Bronchial epithelial cell (primary cell): ENCODE results near the gene LAMP1. TPM values are rescaled to one million over a fixed set of nuclear protein-coding genes. Genes with fewer than 3 reads are reported as not detected.

ENCODE experiments used
- DNase-seq: peaks from one replicate; pipeline ENCODE4 v3.0.0-alpha.2; 2010; ENCODE audit warnings: low read depth
- FAIRE-seq: peaks from 2 replicates; lab custom pipeline; 2011; peaks lifted over from hg19 to GRCh38; lab: Jason Lieb, UNC
- H3K27me3 ChIP-seq: 2 replicates; pipeline ENCODE4 v1.5.1; 2011; ENCODE audit warnings: low read length; ENCODE audit not compliant: control insufficient read depth, insufficient read depth
- H3K36me3 ChIP-seq: 2 replicates; pipeline ENCODE4 v1.5.1; 2011; ENCODE audit warnings: low read length; ENCODE audit not compliant: control insufficient read depth, insufficient read depth
- H3K4me3 ChIP-seq: 2 replicates; pipeline ENCODE4 v1.5.1; 2011; ENCODE audit warnings: mild to moderate bottlenecking, low read depth, low read length, control low read depth
- CTCF ChIP-seq: IDR thresholded peaks from 2 replicates; pipeline ENCODE4 v1.5.1; 2011; ENCODE audit warnings: mild to moderate bottlenecking, moderate library complexity, low read length, control low read depth, inconsistent platforms; ENCODE audit not compliant: insufficient read depth, severe bottlenecking
- total RNA-seq: library from RNA; depleted of rRNA; stranded (reverse); fragments of >200 nt; gene quantifications from 2 replicates; pipeline ENCODE4 v1.2.1, GENCODE V29; 2014

The LAMP1 gene
- total RNA-seq, 1 donor from 2014 or later = 286 TPM

- FAIRE-seq = no peak
- TF ChIP-seq CTCF = no peak
- Histone ChIP-seq H3K4me3 (no peak overlapping the region), H3K36me3 (no peaks in the 10 kb centered on the region), H3K27me3 (no peaks in the 10 kb centered on the region)
- no peak for DNase-seq
Observed at GRCh38 chr13:113292021-113292862, 4.8 kb upstream of the LAMP1 start.

GRCh38 chr13:113293686-113294085 is 3.4 kb upstream of the LAMP1 start:
- H3K27me3 ChIP-seq = no peaks in the 10 kb centered on the region
- no peak for DNase-seq
- no peak for TF ChIP-seq CTCF
- FAIRE-seq = no peak
- H3K4me3 ChIP-seq = no peak overlapping the region
- no peaks in the 10 kb centered on the region for H3K36me3 ChIP-seq

- no peak for FAIRE-seq
- DNase-seq = no peak
- no peaks in the 10 kb centered on the region for H3K36me3 ChIP-seq
- no peaks in the 10 kb centered on the region for H3K27me3 ChIP-seq
- H3K4me3 ChIP-seq = no peak overlapping the region
- TF ChIP-seq CTCF = no peak
Observed at GRCh38 chr13:113295776-113296175, 1.3 kb upstream of the LAMP1 start.

GRCh38 chr13:113297370-113298042 is 467 bp downstream of the LAMP1 start:
- DNase-seq = peak; percentile 26
- no peak for TF ChIP-seq CTCF
- peaks cover 1% of the 10 kb centered on the region for H3K36me3 ChIP-seq
- H3K4me3 ChIP-seq = peak overlapping the region; percentile 93
- FAIRE-seq = no peak
- no peaks in the 10 kb centered on the region for H3K27me3 ChIP-seq

GRCh38 chr13:113298043-113298945 is 1.3 kb downstream of the LAMP1 start:
- Histone ChIP-seq H3K4me3 (peak overlapping the region; percentile 93), H3K36me3 (peaks cover 1% of the 10 kb centered on the region), H3K27me3 (no peaks in the 10 kb centered on the region)
- FAIRE-seq = no peak
- no peak for TF ChIP-seq CTCF
- DNase-seq = peak; percentile 70
